Stimulated activated CD8-positive, alpha-beta memory T cell treated with anti-CD3 and anti-CD28 coated beads, Interleukin-12 subunit alpha, Interleukin-12 subunit beta, amount 100 ng/mL, for 24 hours (primary cell): ENCODE data around the gene MAPK10.
"Not testable (repeated sequence)": the region's sequence is repeated elsewhere in the genome, so short reads cannot be mapped to it uniquely, and the experiment has no call there.

ENCODE experiments used
- DNase-seq: peaks from one replicate; pipeline ENCODE4 v3.0.0-alpha.2; 2020; ENCODE audit errors: extremely low read depth

Gene MAPK10

GRCh38 chr4:86107112-86107511 lies 252.7 kb downstream of the MAPK10 start:
- no peak for DNase-seq

- DNase-seq: no peak
Measured at GRCh38 chr4:86106475-86106874, 253.4 kb downstream of the MAPK10 start.

- DNase-seq: no peak
Measured at GRCh38 chr4:86101841-86102240, 258.0 kb downstream of the MAPK10 start.

GRCh38 chr4:86101410-86101809 lies 258.4 kb downstream of the MAPK10 start:
- no peak for DNase-seq

GRCh38 chr4:86100539-86101215 lies 259.2 kb downstream of the MAPK10 start:
- DNase-seq: no peak

- DNase-seq: no peak
Measured at GRCh38 chr4:86099348-86099747, 260.5 kb downstream of the MAPK10 start.

GRCh38 chr4:86098691-86099090 lies 261.2 kb downstream of the MAPK10 start:
- DNase-seq: no peak

GRCh38 chr4:86096373-86096772 lies 263.5 kb downstream of the MAPK10 start:
- no peak for DNase-seq

GRCh38 chr4:86092684-86093083 lies 267.2 kb downstream of the MAPK10 start:
- DNase-seq: no peak

GRCh38 chr4:86091201-86091600 lies 268.7 kb downstream of the MAPK10 start:
- no peak for DNase-seq

- DNase-seq: no peak
Measured at GRCh38 chr4:86089781-86090323, 270.0 kb downstream of the MAPK10 start.

- no peak for DNase-seq
Measured at GRCh38 chr4:86089053-86089452, 270.8 kb downstream of the MAPK10 start.

GRCh38 chr4:86075796-86076195 lies 284.1 kb downstream of the MAPK10 start:
- DNase-seq: not testable (repeated sequence)

- no peak for DNase-seq
Measured at GRCh38 chr4:86060341-86060740, 299.5 kb downstream of the MAPK10 start.

GRCh38 chr4:86058621-86059020 lies 301.2 kb downstream of the MAPK10 start:
- DNase-seq: no peak

- no peak for DNase-seq
Measured at GRCh38 chr4:86055898-86056297, 304.0 kb downstream of the MAPK10 start.

- no peak for DNase-seq
Measured at GRCh38 chr4:86054286-86055032, 305.4 kb downstream of the MAPK10 start.

- DNase-seq: no peak
Measured at GRCh38 chr4:86050496-86050895, 309.4 kb downstream of the MAPK10 start.

GRCh38 chr4:86048426-86048825 lies 311.4 kb downstream of the MAPK10 start:
- DNase-seq: no peak

- DNase-seq: no peak
Measured at GRCh38 chr4:86044593-86044985, 315.3 kb downstream of the MAPK10 start.

- DNase-seq: no peak
Measured at GRCh38 chr4:86043755-86044592, 315.9 kb downstream of the MAPK10 start.

GRCh38 chr4:86038037-86038436 lies 321.8 kb downstream of the MAPK10 start:
- no peak for DNase-seq
